ENCODE data around the gene TSHZ1.
"Not testable (repeated sequence)": the region's sequence is repeated elsewhere in the genome, so short reads cannot be mapped to it uniquely, and the experiment has no call there.

Gene TSHZ1

DNA sequence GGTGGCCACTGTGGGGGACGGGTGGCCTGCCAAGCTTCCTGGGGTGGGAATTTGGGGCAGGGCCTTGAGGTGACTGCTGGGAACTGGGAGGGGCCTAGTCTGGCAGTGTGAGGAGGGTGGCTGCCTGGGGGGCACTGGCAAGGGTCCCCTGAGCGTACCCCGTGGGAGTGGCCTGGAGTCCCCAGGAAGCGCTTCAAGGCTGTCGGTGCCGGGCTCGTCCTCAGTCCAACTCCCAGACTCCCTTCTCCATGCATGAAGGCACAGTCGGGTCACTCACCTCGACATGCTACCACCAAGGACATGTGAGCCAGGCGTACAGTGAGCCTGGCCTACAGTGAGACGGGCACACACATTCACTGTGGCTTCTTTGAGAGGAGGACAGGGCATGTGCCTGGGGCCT is 111.6 kb downstream of the TSHZ1 start:
- no peak for DNase-seq (ENCODE audit: low read depth)
- H3K4me3 ChIP-seq (ENCODE audit: low read depth, low read length) = no peak overlapping the region
- TF ChIP-seq, protein P1, sequence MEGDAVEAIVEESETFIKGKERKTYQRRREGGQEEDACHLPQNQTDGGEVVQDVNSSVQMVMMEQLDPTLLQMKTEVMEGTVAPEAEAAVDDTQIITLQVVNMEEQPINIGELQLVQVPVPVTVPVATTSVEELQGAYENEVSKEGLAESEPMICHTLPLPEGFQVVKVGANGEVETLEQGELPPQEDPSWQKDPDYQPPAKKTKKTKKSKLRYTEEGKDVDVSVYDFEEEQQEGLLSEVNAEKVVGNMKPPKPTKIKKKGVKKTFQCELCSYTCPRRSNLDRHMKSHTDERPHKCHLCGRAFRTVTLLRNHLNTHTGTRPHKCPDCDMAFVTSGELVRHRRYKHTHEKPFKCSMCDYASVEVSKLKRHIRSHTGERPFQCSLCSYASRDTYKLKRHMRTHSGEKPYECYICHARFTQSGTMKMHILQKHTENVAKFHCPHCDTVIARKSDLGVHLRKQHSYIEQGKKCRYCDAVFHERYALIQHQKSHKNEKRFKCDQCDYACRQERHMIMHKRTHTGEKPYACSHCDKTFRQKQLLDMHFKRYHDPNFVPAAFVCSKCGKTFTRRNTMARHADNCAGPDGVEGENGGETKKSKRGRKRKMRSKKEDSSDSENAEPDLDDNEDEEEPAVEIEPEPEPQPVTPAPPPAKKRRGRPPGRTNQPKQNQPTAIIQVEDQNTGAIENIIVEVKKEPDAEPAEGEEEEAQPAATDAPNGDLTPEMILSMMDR (IDR thresholded peaks at IDR 0.05; ENCODE audit: insufficient read depth, low read depth, low read length, missing control alignments) = no peak

GRCh38 chr18:75323821-75324585 is 113.4 kb downstream of the TSHZ1 start:
- no peak for DNase-seq (ENCODE audit: low read depth)
- TF ChIP-seq, protein P1 (IDR thresholded peaks at IDR 0.05; ENCODE audit: insufficient read depth, low read depth, low read length, missing control alignments) = no peak

DNA sequence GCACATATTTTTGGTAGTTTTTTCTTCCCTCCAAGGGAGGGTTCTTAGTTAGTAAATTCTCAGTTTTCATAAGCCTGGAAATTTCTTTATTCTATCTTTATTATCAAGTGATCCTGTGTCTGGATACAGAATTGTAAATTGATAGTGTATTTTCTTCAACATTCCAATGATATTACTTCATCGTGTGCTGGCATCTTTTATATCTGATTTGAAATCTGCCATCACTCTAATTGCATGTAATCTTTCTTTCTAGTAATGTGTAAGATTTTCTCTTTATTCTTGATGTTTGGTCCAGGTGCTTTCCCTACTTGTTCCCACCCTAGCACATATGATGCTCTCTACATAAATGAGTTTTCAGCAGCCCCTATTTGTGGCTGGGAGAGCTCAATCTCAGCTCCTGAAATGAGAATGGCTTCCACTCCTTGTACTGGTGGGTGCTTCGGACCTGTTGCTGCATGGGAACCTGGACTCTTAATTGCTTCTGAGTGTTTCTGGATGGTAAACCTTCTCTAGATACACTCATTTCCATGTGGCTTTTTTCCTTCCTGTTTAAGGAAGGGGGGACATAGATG is 114.2 kb downstream of the TSHZ1 start:
- no peak overlapping the region for H3K4me3 ChIP-seq (ENCODE audit: low read depth, low read length)
- TF ChIP-seq, protein P1 (IDR thresholded peaks at IDR 0.05; ENCODE audit: insufficient read depth, low read depth, low read length, missing control alignments) = no peak
- no peak for DNase-seq (ENCODE audit: low read depth)

More at GRCh38 chr18:75323821-75324585, 113.4 kb downstream of the TSHZ1 start:
- H3K4me3 ChIP-seq (ENCODE audit: low read depth, low read length) = no peak overlapping the region

- not testable (repeated sequence) for DNase-seq (ENCODE audit: low read depth)
Observed at GRCh38 chr18:75329753-75330152, 119.2 kb downstream of the TSHZ1 start.

GRCh38 chr18:75330308-75330707 is 119.7 kb downstream of the TSHZ1 start:
- TF ChIP-seq, protein P1 (IDR thresholded peaks at IDR 0.05; ENCODE audit: insufficient read depth, low read depth, low read length, missing control alignments) = no peak
- DNase-seq (ENCODE audit: low read depth) = no peak
- no peak overlapping the region for H3K4me3 ChIP-seq (ENCODE audit: low read depth, low read length)

More at GRCh38 chr18:75329753-75330152, 119.2 kb downstream of the TSHZ1 start:
- not testable (repeated sequence) for H3K4me3 ChIP-seq (ENCODE audit: low read depth, low read length)

DNA sequence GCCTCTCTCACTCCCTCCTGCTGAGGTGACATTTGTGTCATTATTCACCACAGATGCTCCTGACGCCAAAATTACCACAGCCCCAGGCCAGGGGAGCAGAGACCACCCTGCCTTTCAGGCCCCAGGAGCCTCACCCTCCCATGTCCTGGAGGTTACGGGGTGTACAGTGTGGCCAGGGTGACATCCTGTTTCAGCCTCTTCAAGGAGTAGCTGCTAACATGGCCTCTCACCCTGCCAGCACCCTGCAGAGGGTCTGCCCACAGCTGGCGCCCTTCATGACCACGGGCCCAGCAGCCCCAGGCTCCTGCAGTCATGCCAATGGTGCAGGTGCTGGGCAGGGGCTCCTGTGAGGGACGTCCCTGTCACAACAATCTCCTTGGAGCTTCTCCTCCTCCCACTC is 124.3 kb downstream of the TSHZ1 start:
- TF ChIP-seq, protein P1 (IDR thresholded peaks at IDR 0.05; ENCODE audit: insufficient read depth, low read depth, low read length, missing control alignments) = no peak
- no peak overlapping the region for H3K4me3 ChIP-seq (ENCODE audit: low read depth, low read length)
- no peak for DNase-seq (ENCODE audit: low read depth)

DNA sequence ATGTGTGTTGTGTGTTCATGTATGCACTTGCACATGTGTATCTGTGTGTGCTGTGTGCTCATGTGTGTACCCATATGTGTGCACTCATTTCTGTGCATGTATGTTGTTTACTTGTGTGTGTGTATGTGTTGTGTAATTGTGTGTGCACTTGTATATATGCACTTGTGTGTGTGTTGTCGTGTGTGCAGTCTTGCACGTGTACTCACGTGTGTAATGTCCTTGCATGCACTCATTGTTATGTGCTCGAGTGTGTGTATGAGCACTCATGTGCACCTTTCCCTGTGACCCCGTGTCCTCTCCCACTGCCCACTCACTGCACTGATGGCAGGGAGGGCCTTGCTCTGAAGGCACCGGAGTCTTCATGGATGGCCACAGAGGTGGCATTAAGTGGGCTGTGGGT is 124.9 kb downstream of the TSHZ1 start:
- no peak for DNase-seq (ENCODE audit: low read depth)
- TF ChIP-seq, protein P1 (IDR thresholded peaks at IDR 0.05; ENCODE audit: insufficient read depth, low read depth, low read length, missing control alignments) = no peak
- no peak overlapping the region for H3K4me3 ChIP-seq (ENCODE audit: low read depth, low read length)

All from GM12865 (cell line).